ENCODE measurements around the gene LITAF.

Gene LITAF

GRCh38 chr16:11550791-11551498 lies 35.8 kb downstream of the LITAF start:
- peak; percentile 70 for DNase-seq (ENCODE audit: low read depth)

- DNase-seq (ENCODE audit: low read depth): no peak
Observed at GRCh38 chr16:11547118-11547916, 39.4 kb downstream of the LITAF start.

GRCh38 chr16:11546608-11547061 lies 40.1 kb downstream of the LITAF start:
- DNase-seq (ENCODE audit: low read depth): peak; percentile 71

DNA sequence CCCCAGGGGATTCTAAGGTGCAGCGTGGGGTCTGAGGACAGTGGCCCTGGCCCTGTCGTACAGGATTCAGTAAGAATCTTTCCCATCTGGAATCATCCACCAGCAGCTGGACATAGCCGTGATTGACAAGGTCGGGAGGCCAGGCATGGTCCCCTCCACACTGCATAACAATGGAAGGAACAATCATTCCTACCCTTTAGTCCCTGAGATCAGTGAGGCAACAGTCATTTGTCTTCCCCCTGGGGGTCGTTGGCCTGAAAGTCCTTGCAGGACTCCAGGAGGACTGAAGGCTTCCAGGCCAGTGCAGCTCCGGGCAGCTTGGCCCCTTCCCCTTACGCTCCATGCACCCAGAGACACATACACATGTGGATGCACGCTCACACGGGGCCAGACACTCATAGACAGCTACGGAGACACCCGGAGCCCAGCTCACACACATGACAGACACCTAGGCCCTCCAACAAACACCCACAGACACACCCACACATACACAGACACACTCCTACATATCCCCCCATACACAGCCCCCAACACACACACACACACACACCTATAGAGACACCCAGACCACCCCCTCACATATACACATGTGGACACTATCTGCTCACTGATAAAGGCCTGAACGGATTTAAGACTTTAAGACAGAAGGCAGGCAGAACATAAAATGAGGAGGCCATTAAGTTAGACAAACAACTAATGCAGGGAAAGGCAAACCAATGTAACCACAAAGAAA lies 42.9 kb downstream of the LITAF start:
- no peak for DNase-seq (ENCODE audit: low read depth)

DNA sequence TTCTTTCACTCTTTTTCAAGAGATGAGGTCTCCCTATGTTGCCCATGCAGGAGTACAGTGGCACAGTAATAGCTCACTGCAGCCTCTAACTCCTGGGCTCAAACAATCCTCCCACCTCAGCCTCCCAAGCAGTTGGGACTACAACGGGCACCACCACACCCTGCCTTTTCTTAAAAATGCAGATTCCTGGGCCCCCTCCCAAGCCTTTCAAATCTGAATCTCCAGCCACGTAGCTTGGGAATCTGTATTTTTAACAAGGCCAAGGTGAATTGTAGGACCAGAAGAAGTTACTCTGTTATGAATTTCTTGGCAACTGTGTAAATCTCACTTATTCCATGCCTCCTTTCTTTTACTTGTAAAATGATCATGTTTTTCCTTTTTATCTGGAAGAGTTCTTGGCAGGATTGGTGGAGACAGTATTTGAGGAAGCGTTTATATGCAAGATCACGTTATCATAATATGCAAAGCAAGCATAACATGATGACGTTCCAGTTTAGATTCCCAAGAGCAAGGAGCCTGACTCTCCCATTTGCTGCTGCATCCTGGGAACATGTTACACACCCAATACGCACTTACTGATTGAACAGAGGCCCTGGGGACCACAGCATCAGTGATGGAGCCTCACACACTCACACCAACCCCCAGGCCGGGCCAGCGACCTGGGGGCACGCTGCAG lies 44.5 kb downstream of the LITAF start:
- no peak for DNase-seq (ENCODE audit: low read depth)

DNA sequence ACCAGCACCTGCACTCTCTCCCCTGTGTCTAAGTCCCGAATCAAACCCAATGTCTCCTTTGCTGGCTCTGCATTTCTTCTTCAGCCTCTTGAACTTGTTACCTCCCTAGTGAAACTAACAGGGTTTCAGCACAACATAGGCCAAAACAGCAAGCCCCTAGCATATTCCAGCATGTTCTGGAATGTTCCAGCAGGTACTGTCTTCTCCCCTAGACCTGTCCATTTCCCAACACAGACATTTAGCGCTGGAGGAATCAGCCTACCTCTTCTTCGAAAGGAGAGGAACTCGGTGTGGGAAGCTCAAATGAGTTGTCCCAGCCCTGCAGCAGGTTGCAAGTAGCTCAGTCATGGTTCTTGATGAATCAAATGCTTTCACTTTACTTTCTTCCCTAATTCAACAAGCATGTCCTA lies 47.1 kb downstream of the LITAF start:
- no peak for DNase-seq (ENCODE audit: low read depth)

DNA sequence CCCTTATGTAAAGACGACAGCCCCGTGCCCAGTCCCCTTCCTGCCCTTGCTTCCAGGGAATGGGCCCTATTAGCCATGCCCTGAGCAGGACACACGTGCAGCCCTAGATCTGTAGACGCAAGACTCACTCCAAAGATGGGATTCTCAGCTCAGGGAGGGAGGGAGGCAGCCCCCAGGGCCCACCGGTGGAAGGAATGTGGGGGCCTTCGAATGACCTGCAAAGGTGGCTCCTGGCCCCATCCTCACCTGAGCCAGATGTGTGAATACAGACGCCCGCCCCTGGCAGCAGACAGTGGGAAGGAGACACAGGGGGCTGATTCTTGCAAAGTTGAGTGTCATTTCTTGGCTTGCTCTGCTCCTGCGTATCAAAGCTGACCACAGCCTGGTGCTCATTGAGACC lies 47.8 kb downstream of the LITAF start:
- DNase-seq (ENCODE audit: low read depth): no peak

DNA sequence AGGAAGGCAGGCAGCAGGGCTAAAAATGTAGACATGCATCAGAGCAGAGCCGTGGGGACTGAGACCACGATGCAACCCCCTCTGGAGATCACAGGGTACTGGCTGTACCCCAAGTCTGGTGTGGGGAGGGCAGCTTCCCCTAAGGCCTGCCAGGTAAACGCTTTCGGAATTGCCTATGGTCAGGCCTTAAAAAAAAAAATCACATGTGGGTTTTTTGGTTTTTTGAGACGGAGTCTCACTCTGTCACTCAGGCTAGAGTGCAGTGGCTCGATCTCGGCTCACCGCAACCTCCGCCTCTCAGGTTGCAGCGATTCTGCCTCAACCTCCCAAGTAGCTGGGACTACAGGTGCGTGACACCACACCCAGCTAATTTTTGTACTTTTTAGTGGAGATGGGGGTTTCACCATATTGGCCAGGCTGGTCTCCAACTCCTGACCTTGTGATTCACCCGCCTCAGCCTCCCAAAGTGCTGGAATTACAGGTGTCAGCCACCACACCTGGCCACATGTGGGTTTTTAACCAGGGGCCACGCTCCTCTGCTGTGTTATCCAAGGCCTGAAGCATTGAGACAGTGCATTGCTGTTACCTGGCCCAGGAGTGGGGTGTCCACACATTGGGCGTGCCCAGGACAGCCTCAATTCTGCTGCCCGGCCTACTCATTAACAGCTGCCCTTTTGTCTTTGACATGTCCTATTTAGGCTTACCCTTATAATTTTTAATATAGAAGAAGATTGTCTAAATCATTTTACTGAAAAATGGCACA lies 50.4 kb downstream of the LITAF start:
- no peak for DNase-seq (ENCODE audit: low read depth)

DNA sequence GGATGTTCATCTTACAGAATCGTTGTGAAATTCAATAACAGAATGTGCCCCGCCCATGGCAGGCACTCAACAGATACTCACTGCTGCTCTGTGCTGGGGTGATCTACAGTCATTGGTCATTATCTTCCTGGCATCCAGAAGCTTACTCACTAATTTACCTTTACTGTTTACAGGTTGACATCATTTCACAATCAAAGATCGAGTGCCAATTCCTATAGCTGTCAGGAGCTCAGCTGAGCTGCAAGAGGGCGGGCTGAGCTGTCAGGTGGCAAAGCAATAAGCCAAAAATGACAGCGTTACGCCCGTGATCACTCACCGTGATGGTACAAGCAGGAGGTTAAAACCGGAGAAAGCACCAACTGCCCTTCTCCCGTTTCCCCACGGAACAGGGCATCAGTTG lies 51.2 kb downstream of the LITAF start:
- no peak for DNase-seq (ENCODE audit: low read depth)

GRCh38 chr16:11534262-11534661 lies 52.5 kb downstream of the LITAF start:
- DNase-seq (ENCODE audit: low read depth): peak; percentile 15

- DNase-seq (ENCODE audit: low read depth): no peak
Observed at GRCh38 chr16:11533588-11533987, 53.1 kb downstream of the LITAF start.

GRCh38 chr16:11530171-11530940 lies 56.4 kb downstream of the LITAF start:
- no peak for DNase-seq (ENCODE audit: low read depth)

- DNase-seq (ENCODE audit: low read depth): no peak
Observed at GRCh38 chr16:11529285-11529684, 57.4 kb downstream of the LITAF start.

DNA sequence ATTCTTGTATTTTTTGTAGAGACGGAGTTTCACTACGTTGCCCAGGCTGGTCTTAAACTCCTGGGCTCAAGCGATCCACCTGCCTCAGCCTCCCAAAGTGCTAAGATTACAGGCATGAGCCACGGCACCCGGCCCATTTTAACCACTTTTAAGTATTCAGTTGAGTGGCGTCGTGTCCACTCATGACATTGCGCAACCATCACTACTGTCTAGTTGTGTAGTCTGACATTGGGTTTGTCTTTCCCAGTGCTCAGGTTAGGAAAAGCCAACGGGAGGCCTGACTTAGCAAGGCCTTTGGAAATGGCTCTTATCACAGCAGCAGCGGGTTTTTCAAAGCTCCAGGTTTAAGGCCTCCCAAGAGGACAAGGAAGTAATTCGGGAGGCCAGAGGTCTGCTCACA lies 58.7 kb downstream of the LITAF start:
- DNase-seq (ENCODE audit: low read depth): no peak

DNA sequence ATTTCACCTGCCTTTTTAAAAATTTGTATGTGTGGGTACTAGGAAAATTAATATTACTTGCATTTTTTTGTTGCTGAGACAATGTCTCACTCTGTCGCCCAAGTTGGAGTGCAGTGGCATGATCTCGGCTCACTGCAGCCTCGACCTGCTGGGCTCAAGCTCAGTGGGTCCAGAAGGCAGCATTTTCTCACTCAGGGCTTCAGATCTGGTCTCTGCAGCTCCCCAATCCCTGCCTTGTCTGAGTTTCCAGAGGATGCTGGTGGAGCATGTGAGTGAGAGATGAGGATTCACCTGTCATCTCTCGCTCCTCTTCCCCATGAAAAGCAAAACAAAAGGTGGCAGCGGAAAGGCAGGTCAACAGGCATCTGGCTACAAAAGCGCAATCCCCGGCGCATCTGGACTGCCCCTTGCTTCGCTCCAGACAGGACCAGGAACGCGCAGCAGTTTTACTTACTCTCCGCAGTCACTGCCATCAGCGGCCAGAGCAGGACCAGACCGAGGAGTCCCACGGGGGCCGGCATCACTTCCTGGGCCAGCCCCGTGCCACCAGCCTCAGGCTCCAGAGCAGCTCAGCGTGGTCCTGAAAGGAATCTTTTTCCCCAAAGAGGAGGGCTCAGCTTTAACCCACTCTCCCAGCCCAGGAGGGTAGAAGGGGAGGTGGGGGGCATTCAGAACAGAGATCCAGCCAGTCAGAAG lies 59.9 kb downstream of the LITAF start:
- DNase-seq (ENCODE audit: low read depth): no peak

GRCh38 chr16:11524098-11524760 lies 62.5 kb downstream of the LITAF start:
- peak; percentile 13 for DNase-seq (ENCODE audit: low read depth)

GRCh38 chr16:11521055-11521454 lies 65.7 kb downstream of the LITAF start:
- no peak for DNase-seq (ENCODE audit: low read depth)

DNA sequence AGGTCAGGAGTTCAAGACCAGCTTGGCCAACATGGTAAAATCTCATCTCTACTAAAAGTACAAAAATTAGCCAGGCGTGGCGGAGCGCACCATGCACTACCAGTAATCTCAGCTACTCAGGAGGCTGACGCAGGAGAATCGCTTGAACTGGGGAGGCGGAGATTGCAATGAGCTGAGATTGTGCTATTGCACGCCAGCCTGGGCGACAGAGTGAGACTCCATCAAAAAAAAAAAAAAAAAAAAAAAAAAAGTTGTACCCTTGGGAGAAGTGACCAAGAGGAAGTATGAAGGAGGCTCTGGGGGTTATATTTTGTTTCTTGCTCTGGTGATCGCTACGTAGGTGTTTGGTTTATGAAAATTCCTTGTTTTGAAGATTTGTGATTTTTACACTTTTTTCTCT lies 66.3 kb downstream of the LITAF start:
- no peak for DNase-seq (ENCODE audit: low read depth)

DNA sequence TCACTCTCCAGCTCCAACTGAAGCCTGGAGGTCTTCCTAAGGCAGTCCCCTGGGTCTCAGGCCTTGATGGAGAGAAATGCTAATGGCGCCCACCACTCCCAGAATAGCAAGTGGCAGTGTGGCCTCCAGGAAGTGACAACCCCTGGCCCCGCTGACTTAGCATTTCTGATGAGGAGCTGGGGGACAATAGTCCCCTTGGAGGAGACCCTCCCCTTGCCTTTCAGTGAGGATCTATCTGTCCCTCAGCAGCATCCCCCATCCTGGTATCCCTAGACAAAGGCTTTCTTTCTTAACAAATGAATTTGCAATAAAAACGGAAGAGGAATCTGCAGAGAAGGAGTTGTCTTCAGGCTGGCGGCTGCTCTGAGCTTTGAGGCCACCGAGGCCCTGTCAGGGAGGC lies 68.8 kb downstream of the LITAF start:
- no peak for DNase-seq (ENCODE audit: low read depth)
